Upper lobe of left lung (tissue), 4 donors: ENCODE measurements around the gene SLC6A18.

Experiments
- CTCF ChIP-seq, 6 experiments: fragments of 450-650 bp in 4 of 6; fragments of 200-600 bp in 2 of 6; sonication (generic) in 2 of 6; IDR thresholded peaks; one replicate each; pipeline ENCODE4 v1.5.1; 2016 to 2019; ENCODE audit warnings: antibody characterized with exemption in 6 of 6
- EP300 ChIP-seq, 4 donors: sonication (generic); formaldehyde crosslinking; IDR thresholded peaks; one replicate each; pipeline ENCODE4 v1.5.1; 2017; ENCODE audit warnings: antibody characterized with exemption in 4 of 4, control low read depth in 2 of 4
- POLR2A ChIP-seq, 4 donors: fragments of 450-650 bp; IDR thresholded peaks; one replicate each; pipeline ENCODE4 v1.5.1; 2016 to 2017; ENCODE audit warnings: antibody characterized with exemption in 4 of 4, mild to moderate bottlenecking in 2 of 4

- TF ChIP-seq EP300 (IDR thresholded peaks at IDR 0.05) (no peak), CTCF (IDR thresholded peaks at IDR 0.05) (no peak), POLR2A (IDR thresholded peaks at IDR 0.05) (no peak)
Measured at GRCh38 chr5:1229822-1230221, 4.6 kb downstream of the SLC6A18 start.
